GM23338 (cell line): ENCODE measurements around the gene CSTF3.

Experiments
- CREB1 ChIP-seq: fragments of 250-450 bp; sonication (Bioruptor Pico); IDR thresholded peaks from 2 replicates; pipeline ENCODE4 v1.5.0; 2020; ENCODE audit warnings: low read depth, mild to moderate bottlenecking, moderate library complexity
- CTCF ChIP-seq, 2 experiments: fragments of 200-600 bp in 1 of 2; sonication (generic) in 1 of 2; conservative IDR thresholded peaks; 2 replicates each; pipeline versions ENCODE4 v1.5.1 to v1.6.1; 2016 to 2017; ENCODE audit warnings: antibody characterized with exemption in 2 of 2, low read depth in 2 of 2, mild to moderate bottlenecking in 2 of 2, moderate library complexity in 1 of 2
- ETS1 ChIP-seq: IDR thresholded peaks from 2 replicates; pipeline ENCODE4 v1.6.1; 2016; ENCODE audit warnings: antibody characterized with exemption
- EZH2 ChIP-seq: fragments of 200-600 bp; sonication (generic); IDR thresholded peaks from one replicate; pipeline ENCODE4 v1.8.0; 2017; ENCODE audit warnings: antibody characterized with exemption, mild to moderate bottlenecking, low read depth; ENCODE audit not compliant: unreplicated experiment
- EZH2phosphoT487 ChIP-seq: fragments of 200-600 bp; sonication (generic); IDR thresholded peaks from one replicate; pipeline ENCODE4 v1.8.1; 2018; ENCODE audit warnings: antibody characterized with exemption; ENCODE audit not compliant: unreplicated experiment
- JUNB ChIP-seq: IDR thresholded peaks from one replicate; pipeline ENCODE4 v1.6.1; 2016; ENCODE audit warnings: antibody characterized with exemption; ENCODE audit not compliant: unreplicated experiment
- NANOG ChIP-seq: IDR thresholded peaks from 2 replicates; pipeline ENCODE4 v1.6.1; 2016; ENCODE audit warnings: antibody characterized with exemption, borderline replicate concordance
- POLR2AphosphoS5 ChIP-seq: IDR thresholded peaks from 2 replicates; pipeline ENCODE4 v1.6.1; 2016; ENCODE audit warnings: antibody characterized with exemption, low read depth
- STAT1 ChIP-seq: IDR thresholded peaks from one replicate; pipeline ENCODE4 v1.6.1; 2016; ENCODE audit warnings: antibody characterized with exemption; ENCODE audit not compliant: unreplicated experiment
- ZNF114 ChIP-seq: fragments of 250-450 bp; sonication (Bioruptor Pico); IDR thresholded peaks from 2 replicates; pipeline ENCODE4 v1.5.0; 2020; ENCODE audit warnings: mild to moderate bottlenecking, moderate library complexity
- ZNF331 ChIP-seq: fragments of 250-450 bp; sonication (Bioruptor Pico); IDR thresholded peaks from 2 replicates; pipeline ENCODE4 v1.5.0; 2020; ENCODE audit warnings: low read depth, mild to moderate bottlenecking, moderate library complexity
- ZNF462 ChIP-seq: fragments of 250-450 bp; sonication (Bioruptor Pico); IDR thresholded peaks from 2 replicates; pipeline ENCODE4 v1.5.0; 2020; ENCODE audit warnings: mild to moderate bottlenecking, moderate library complexity
- TF ChIP-seq, protein P1 (sequence below): IDR thresholded peaks from one replicate; pipeline ENCODE4 v1.6.1; 2018; ENCODE audit warnings: antibody characterized with exemption; ENCODE audit not compliant: unreplicated experiment

DNA sequence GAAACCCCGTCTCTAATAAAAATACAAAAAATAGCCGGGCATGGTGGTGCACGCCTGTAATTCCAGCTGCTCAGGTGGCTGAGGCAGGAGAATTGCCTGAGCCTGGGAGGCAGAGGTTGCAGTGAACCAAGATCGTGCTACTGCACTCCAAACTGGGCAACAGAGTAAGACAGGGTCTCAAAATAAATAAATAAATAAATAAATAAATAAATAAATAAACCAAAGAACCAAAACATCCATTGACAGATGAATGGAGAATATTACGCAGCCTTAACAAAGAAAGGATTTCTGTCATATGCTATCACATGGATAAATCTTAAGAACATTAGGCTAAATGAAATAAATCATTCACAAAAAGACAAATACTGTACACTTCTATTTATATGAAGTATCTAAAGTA lies 11.1 kb upstream of the CSTF3 start:
- TF ChIP-seq, protein P1, sequence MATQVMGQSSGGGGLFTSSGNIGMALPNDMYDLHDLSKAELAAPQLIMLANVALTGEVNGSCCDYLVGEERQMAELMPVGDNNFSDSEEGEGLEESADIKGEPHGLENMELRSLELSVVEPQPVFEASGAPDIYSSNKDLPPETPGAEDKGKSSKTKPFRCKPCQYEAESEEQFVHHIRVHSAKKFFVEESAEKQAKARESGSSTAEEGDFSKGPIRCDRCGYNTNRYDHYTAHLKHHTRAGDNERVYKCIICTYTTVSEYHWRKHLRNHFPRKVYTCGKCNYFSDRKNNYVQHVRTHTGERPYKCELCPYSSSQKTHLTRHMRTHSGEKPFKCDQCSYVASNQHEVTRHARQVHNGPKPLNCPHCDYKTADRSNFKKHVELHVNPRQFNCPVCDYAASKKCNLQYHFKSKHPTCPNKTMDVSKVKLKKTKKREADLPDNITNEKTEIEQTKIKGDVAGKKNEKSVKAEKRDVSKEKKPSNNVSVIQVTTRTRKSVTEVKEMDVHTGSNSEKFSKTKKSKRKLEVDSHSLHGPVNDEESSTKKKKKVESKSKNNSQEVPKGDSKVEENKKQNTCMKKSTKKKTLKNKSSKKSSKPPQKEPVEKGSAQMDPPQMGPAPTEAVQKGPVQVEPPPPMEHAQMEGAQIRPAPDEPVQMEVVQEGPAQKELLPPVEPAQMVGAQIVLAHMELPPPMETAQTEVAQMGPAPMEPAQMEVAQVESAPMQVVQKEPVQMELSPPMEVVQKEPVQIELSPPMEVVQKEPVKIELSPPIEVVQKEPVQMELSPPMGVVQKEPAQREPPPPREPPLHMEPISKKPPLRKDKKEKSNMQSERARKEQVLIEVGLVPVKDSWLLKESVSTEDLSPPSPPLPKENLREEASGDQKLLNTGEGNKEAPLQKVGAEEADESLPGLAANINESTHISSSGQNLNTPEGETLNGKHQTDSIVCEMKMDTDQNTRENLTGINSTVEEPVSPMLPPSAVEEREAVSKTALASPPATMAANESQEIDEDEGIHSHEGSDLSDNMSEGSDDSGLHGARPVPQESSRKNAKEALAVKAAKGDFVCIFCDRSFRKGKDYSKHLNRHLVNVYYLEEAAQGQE, result no peak
- TF ChIP-seq CTCF (conservative IDR thresholded peaks at IDR 0.05; ENCODE audit: low read depth in 2 of 2), result no peak
- no peak for TF ChIP-seq EZH2
- TF ChIP-seq POLR2AphosphoS5, result no peak
- TF ChIP-seq EZH2phosphoT487, result no peak
- TF ChIP-seq ZNF114 (CRISPR knock-in tag), result no peak
- no peak for TF ChIP-seq NANOG
- TF ChIP-seq ZNF462 (CRISPR knock-in tag), result no peak
- no peak for TF ChIP-seq JUNB
- TF ChIP-seq ZNF331, result no peak
- TF ChIP-seq CREB1, result no peak
- no peak for TF ChIP-seq ETS1
- no peak for TF ChIP-seq STAT1
